Uterus (tissue), 4 donors: Measurements from ENCODE around the gene LRRIQ3. TPM values are rescaled to one million over a fixed set of nuclear protein-coding genes. Genes with fewer than 3 reads are reported as not detected.
A peak's percentile ranks its signal among the peaks of the same experiment; 100 is the strongest.

Source experiments
- DNase-seq, 2 donors: peaks; one replicate each; pipeline ENCODE4 v3.0.0-alpha.2; 2019 to 2020
- H3K27ac ChIP-seq, 2 donors: fragments of 200-600 bp; sonication (generic); 1 replicate in 1 of 2; 2 replicates in 1 of 2; pipeline ENCODE4 v1.5.1; 2016 to 2018
- H3K27me3 ChIP-seq, 2 donors: fragments of 200-600 bp; sonication (generic); one replicate each; pipeline ENCODE4 v1.5.1; 2018 to 2019; ENCODE audit warnings: control low read depth in 1 of 2
- H3K36me3 ChIP-seq, 2 donors: fragments of 200-600 bp; sonication (generic); one replicate each; pipeline ENCODE4 v1.5.1; 2019; ENCODE audit warnings: control low read depth in 1 of 2
- H3K4me1 ChIP-seq, 2 donors: fragments of 200-600 bp; sonication (generic); one replicate each; pipeline ENCODE4 v1.5.1; 2018 to 2019; ENCODE audit warnings: control low read depth in 1 of 2
- H3K4me3 ChIP-seq, 2 donors: fragments of 200-600 bp; sonication (generic); 1 replicate in 1 of 2; 2 replicates in 1 of 2; pipeline ENCODE4 v1.5.1; 2018 to 2019; ENCODE audit warnings: mild to moderate bottlenecking in 1 of 2
- H3K9me3 ChIP-seq, 2 donors: fragments of 200-600 bp; sonication (generic); one replicate each; pipeline ENCODE4 v1.5.1; 2019; ENCODE audit warnings: control low read depth in 1 of 2
- POLR2A ChIP-seq, 2 donors: fragments of 450-650 bp; IDR thresholded peaks; one replicate each; pipeline ENCODE4 v1.6.1; 2016; ENCODE audit warnings: antibody characterized with exemption in 2 of 2, mild to moderate bottlenecking in 1 of 2, moderate library complexity in 1 of 2
- intact Hi-C: fragments of 100-400 bp; cut with DNase I; formaldehyde crosslinking; loops from one replicate; pipeline ENCODE4 v1.15.1; 2023; ENCODE audit warnings: low total_unique reads
- total RNA-seq, 4 donors: library from RNA; depleted of rRNA in 3 of 4; stranded (reverse); fragments of >200 nt in 3 of 4; gene quantifications; one replicate each; pipeline versions ENCODE4 v1.1.0 to v1.2.4, GENCODE V29; 2014 to 2023
- TF ChIP-seq, protein P1 (sequence below), 4 experiments: fragments of 200-600 bp in 2 of 4; fragments of 450-650 bp in 2 of 4; sonication (generic) in 2 of 4; IDR thresholded peaks; one replicate each; pipeline ENCODE4 v1.5.1; 2016 to 2019; ENCODE audit warnings: antibody characterized with exemption in 4 of 4, mild to moderate bottlenecking in 2 of 4, moderate library complexity in 1 of 4
- donor health status: DM: yes; HTN: yes; CAD: no.

LRRIQ3 gene
- total RNA-seq, 4 donors from 2014 or later: 0.49 to 2.6 TPM; not detected in 2

DNA sequence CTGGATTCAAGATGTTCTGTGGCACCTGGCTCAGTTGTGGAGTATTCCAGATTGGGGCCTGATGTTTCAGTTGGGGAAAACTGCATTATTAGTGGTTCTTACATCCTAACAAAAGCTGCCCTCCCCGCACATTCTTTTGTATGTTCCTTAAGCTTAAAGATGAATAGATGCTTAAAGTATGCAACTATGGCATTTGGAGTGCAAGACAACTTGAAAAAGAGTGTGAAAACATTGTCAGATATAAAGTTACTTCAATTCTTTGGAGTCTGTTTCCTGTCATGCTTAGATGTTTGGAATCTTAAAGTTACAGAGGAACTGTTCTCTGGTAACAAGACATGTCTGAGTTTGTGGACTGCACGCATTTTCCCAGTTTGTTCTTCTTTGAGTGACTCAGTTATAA, 7.3 kb upstream of the LRRIQ3 start:
- intact Hi-C loops: no loop called here
- no peak overlapping the region for H3K4me3 ChIP-seq
- no peaks in the 10 kb centered on the region for H3K36me3 ChIP-seq
- H3K4me1 ChIP-seq: no peaks in the 10 kb centered on the region
- no peak for DNase-seq
- TF ChIP-seq POLR2A (IDR thresholded peaks at IDR 0.05): no peak
- TF ChIP-seq, protein P1, sequence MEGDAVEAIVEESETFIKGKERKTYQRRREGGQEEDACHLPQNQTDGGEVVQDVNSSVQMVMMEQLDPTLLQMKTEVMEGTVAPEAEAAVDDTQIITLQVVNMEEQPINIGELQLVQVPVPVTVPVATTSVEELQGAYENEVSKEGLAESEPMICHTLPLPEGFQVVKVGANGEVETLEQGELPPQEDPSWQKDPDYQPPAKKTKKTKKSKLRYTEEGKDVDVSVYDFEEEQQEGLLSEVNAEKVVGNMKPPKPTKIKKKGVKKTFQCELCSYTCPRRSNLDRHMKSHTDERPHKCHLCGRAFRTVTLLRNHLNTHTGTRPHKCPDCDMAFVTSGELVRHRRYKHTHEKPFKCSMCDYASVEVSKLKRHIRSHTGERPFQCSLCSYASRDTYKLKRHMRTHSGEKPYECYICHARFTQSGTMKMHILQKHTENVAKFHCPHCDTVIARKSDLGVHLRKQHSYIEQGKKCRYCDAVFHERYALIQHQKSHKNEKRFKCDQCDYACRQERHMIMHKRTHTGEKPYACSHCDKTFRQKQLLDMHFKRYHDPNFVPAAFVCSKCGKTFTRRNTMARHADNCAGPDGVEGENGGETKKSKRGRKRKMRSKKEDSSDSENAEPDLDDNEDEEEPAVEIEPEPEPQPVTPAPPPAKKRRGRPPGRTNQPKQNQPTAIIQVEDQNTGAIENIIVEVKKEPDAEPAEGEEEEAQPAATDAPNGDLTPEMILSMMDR (IDR thresholded peaks at IDR 0.05): no peak
- H3K9me3 ChIP-seq: no peaks in the 10 kb centered on the region
- no peaks in the 10 kb centered on the region for H3K27me3 ChIP-seq
- no peak overlapping the region for H3K27ac ChIP-seq

DNA sequence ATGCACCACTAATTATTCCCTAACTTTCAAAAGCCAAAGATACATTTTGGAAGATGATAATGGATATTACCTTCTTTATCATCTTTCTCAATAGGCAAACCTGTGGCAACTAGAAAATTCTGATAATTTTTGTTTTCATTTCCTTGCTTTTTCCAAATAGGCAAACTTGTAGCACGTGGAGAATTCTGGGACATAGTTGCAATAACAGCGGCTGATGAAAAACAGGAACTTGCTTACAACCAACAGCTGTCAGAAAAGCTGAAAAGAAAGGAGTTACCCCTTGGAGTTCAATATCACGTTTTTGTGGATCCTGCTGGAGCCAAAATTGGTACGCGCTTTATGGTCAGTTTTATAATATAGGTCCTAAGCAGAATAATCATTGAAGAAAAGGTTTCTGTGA, 1.5 kb upstream of the LRRIQ3 start:
- TF ChIP-seq, protein P1 (IDR thresholded peaks at IDR 0.05): no peak
- no peak for TF ChIP-seq POLR2A (IDR thresholded peaks at IDR 0.05)
- Histone ChIP-seq H3K4me3 (no peak overlapping the region), H3K27ac (no peak overlapping the region), H3K4me1 (peaks cover 0 to 4% of the 10 kb centered on the region in 2 donors), H3K36me3 (no peaks in the 10 kb centered on the region), H3K27me3 (no peaks in the 10 kb centered on the region), H3K9me3 (no peaks in the 10 kb centered on the region)
- intact Hi-C loops: no loop called here
- no peak for DNase-seq

DNA sequence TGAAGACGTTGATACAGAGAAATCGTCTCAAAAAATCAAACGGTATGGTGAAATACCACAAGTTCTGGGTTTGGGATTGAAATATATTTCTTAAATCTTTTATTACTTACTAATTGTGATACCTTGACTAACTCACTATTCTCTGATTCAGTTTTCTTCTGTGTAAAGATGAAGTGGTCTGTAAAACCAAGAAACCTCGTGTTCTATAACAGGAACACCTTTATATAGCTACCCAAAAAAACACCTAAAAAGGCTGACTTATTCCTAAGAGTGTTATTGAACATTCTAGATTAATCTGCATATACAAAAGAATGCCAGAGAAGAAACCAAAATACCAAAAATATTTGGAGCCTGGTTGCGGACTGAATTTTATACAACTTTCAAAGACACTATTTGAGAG, 721 bp downstream of the LRRIQ3 start:
- TF ChIP-seq, protein P1 (IDR thresholded peaks at IDR 0.05): no peak
- no peak for TF ChIP-seq POLR2A (IDR thresholded peaks at IDR 0.05)
- Histone ChIP-seq H3K27me3 (no peaks in the 10 kb centered on the region), H3K4me3 (peak overlapping the region; percentile 76), H3K27ac (peak overlapping the region in 1 of 2 donors; percentile 83), H3K4me1 (peaks cover 0 to 4% of the 10 kb centered on the region in 2 donors), H3K36me3 (peaks cover 0 to 4% of the 10 kb centered on the region in 2 donors), H3K9me3 (no peaks in the 10 kb centered on the region)
- DNase-seq: no peak
- intact Hi-C loops: no loop called here

DNA sequence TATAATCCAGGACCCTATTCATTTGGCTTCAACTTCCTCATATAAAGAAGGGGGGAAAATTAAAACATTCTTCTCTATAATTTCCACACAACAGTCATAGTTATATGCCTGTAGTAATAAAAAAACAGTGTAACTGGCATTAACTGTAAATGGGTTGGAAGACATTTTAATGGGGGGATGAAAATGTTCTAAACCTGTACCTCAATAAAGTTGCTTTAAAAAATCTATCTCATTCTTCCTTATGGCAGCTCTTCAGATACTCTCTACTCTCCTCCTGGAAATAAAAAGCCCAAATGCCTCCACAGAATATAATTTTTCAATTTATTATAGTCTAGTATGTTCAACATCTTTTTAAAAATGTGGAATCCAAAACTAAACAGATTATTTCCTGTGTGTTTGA, 2.6 kb downstream of the LRRIQ3 start:
- Histone ChIP-seq H3K4me1 (peaks cover 0 to 4% of the 10 kb centered on the region in 2 donors), H3K9me3 (no peaks in the 10 kb centered on the region), H3K27ac (no peak overlapping the region), H3K27me3 (no peaks in the 10 kb centered on the region), H3K36me3 (peaks cover 0 to 4% of the 10 kb centered on the region in 2 donors), H3K4me3 (no peak overlapping the region)
- intact Hi-C loops: no loop called here
- DNase-seq: no peak
- TF ChIP-seq, protein P1 (IDR thresholded peaks at IDR 0.05): no peak
- no peak for TF ChIP-seq POLR2A (IDR thresholded peaks at IDR 0.05)

DNA sequence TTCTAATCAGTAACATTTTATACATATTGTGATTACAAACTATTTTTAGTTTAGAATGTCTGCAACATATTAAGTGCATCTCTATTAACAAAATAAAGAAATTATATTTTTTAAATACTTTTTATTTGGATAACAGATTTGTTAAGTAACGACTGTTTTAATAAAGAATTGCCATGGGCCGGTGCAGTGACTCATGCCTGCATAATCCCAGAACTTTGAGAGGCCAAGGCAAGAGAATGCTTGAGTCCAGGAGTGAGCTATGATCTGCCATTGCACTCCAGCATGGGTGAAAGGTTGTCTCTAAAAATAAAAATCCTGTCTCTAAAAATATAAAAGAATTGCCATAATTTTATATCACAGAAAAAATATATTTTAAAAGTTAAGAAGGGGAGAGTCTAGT, 4.1 kb downstream of the LRRIQ3 start:
- Histone ChIP-seq H3K36me3 (peaks cover 0 to 4% of the 10 kb centered on the region in 2 donors), H3K27ac (no peak overlapping the region), H3K9me3 (no peaks in the 10 kb centered on the region), H3K27me3 (no peaks in the 10 kb centered on the region), H3K4me3 (no peak overlapping the region), H3K4me1 (no peaks in the 10 kb centered on the region)
- intact Hi-C loops: no loop called here
- TF ChIP-seq, protein P1 (IDR thresholded peaks at IDR 0.05): no peak
- no peak for TF ChIP-seq POLR2A (IDR thresholded peaks at IDR 0.05)
- DNase-seq: no peak
